Stimulated activated CD4-positive, alpha-beta T cell treated with anti-CD3 and anti-CD28 coated beads, Interleukin-2, amount 100 ng/mL, for 48 hours (primary cell): ENCODE data around the gene SMAD3.

ENCODE experiments used
- DNase-seq, 2 donors: peaks; one replicate each; pipeline ENCODE4 v3.0.0-alpha.2; 2020

Gene SMAD3

DNA sequence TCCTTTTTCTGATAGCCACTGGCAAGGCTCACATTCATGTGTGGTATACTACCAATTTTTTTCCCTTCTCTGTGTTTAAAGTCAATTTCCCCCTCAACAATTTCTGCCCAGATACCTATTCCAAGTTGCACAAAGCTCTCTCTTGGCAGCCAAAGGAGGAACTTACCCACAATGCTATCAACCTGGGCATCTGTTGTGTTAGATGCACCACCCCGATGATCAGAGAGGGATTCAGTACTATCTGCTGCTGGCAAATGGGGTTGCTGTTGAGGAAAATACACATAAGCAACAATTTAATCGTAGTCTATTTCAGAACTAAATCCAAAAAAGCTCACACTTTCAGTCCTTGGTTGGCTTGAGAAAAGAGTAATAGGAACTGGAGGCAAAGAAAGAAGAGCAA is 143.0 kb downstream of the SMAD3 start:
- DNase-seq, result no peak

DNA sequence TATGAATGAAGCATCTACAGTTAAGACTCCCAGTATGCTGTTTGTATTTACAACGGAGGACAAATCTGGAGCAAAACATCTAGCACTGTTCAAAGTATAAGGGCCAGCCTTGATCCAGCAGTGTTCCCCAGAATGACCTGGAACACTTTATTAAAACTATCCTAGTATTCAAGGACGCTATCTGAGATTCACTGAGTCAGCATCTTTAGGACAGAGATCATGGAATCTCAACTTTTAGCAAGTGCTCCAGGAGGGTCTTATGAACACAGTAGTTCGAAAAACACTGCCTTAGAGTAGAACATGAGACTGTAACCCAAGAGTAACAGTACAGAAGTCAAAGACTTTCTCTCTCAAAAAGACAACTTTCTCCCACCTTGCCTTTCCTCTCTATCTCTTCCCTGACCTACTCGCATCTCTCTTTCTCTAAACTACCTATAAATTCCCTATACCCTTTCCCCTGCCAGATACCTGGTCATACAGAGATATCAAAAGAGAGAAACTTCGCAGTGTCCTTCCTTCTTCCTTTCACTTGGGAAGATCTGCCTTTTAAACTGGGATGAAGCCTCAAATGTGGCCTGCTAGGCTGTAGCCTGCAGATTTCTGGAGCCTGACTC is 145.3 kb downstream of the SMAD3 start:
- no peak for DNase-seq

- no peak for DNase-seq
Observed at GRCh38 chr15:67212684-67213367, 147.4 kb downstream of the SMAD3 start.

DNA sequence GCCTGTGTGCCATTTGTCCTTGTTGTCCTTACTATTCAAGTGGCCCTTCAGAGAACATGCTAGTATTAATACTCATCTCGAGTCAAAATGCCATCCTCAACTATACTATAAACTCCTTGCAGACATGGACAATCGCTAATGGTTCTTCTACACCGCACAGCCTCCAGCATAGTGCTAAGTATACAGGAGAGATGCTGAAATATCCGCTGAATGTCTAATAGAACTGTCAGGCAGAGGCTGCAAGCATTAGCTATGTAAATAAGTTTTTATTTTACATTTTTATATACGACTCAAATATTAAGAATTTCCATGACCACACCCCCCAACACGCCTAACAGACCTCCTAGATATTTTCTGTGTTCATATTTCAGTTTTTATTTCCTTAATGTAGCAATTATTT is 149.7 kb downstream of the SMAD3 start:
- DNase-seq, result no peak

DNA sequence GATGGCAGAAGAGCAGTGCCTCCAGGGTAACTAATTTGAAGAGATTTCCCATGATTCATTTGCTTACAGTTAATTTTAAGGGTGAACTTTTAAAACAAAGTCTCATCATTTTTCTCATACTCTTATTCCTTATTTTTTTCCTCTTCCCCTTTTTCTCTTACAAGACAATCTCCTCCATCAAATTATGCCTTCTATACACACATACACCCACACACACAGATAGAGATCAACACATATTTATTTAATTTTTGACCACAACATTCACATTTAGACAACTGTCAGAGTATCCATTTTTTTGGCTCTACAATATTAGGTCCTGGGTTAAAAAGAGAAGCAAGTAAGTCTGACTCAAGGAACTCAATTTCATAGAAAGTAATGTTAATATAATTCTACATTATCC is 151.5 kb downstream of the SMAD3 start:
- no peak for DNase-seq

DNA sequence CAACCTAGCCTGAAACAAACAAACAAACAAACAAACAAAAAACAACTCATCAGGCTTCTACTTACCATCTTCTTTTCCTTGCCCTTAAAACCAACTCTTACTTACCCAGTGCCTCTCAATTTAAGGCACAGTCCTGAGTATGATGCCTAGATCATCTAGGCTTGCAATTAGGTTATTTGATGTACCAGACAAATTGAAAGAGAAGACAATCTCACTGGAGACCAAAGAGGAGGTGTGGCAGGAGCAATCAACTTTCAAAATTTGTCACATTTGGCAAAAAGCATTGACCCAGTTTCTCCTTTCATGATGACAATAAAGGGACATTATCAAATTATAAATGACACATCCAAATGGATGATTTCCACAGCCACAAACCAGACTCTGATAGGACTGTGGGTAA is 153.0 kb downstream of the SMAD3 start:
- no peak for DNase-seq

GRCh38 chr15:67219288-67219687 is 153.9 kb downstream of the SMAD3 start:
- DNase-seq, result no peak

DNA sequence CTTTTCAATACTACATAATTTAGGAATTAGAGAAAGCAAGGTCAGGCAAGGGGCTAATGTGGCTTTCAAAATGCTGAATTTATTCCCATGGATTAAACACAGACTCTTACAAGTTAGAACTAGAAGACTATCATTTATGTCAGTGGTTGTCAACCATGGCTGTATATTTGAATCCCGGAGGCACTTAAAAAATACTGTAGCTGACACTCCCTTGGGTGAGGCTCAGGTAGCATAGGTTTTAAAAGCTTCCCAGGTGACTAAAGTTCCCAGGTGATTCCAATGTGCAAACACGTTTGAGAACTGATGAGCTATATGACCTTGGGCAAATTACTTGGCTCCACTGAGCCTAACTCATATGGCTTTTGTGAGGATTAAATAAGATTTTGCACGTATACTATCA is 159.5 kb downstream of the SMAD3 start:
- DNase-seq, result no peak

DNA sequence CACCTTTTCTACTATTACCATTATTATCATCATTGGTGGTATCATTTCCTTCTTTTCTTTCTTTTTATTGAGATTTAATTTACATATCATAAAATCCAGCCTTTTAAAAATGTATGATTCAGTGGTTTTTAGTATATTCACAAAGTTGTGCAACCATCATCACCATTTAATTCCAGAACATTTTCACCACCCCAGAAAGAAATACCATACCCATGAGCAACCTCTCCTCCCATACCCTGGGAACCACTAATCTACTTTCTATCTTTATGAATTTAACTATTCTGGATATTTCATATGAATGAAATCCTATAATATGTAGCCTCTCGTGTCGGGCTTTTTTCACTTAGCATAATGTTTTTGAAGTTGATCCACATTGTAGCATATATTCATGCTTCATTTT is 159.9 kb downstream of the SMAD3 start:
- no peak for DNase-seq

DNA sequence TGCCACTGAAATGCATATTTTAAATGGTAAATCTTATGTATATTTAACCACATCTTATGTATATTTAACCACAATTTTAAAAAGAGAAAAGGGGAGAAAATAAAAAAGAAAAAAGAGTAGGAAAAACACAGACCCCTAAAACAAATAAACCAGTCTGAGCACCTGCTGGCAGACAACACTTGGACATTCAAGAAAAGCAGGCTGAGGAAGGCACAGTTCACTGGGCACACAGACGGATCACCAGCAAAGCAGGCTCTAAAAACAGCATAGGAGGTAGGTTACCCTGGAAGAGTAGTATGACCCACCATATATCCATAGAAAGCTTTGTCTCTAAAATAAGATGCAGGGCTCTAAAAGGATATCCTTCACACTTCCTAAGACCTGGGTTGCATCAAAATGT is 162.0 kb downstream of the SMAD3 start:
- no peak for DNase-seq

DNA sequence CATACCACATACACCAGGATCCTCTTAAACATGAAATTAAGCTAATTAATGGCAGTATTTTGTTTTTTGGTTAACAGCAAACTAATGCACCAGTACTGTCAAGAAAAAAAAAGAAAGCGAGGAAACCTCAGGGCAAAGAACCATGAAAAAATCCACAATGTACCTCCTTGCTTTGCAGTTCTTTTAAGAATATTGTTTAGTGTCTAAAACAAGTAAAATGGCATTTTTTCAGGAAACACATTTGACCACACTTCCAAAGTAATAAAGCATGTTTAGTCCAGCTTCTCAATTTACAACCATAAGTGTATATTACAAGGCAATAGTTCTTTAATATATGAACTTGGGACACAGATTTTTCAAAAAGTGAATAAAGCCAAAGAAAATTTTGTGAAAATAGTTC is 162.4 kb downstream of the SMAD3 start:
- no peak for DNase-seq

GRCh38 chr15:67228286-67228685 is 162.9 kb downstream of the SMAD3 start:
- DNase-seq, result no peak

DNA sequence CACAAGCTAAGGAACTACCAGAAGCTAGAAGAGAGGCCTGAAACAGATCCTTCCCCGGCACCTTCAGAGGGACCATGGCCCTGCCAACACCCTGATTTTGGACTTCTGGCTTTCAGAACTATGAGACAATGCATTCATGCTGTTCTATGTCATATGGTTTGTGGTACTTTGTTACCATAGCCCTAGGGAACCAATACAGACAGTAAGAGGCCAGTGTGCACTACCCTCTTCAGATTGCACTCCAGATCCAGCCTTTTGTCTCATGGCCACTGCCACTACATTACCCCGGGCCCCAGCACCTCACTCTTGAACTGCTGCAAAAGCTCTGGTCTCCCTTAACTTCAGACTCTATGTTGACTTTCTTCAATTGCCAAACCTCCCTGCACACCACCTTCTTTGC is 165.1 kb downstream of the SMAD3 start:
- no peak for DNase-seq

DNA sequence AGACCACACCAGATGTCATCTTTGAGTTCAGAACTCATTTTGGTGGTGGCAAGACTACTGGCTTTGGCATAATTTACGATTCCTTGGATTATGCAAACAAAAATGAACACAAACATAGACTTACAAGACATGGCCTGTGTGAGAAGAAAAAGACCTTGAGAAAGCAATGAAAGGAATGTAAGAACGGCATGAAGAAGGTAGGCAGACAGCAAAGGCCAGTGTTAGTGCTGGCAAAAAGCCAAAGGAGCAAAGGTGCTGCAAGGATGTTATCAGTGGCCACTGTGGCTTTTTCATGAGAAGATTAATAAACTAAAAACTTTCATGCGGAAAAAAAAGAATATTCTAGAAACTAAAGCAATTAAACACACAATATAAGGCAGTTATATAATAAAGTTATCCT is 167.2 kb downstream of the SMAD3 start:
- no peak for DNase-seq

- DNase-seq, result no peak
Observed at GRCh38 chr15:67240235-67241131, 175.1 kb downstream of the SMAD3 start.

- DNase-seq, result peak in 1 of 2 donors; percentile 18
Observed at GRCh38 chr15:67241132-67241855, 175.9 kb downstream of the SMAD3 start.

GRCh38 chr15:67242708-67243111 is 177.3 kb downstream of the SMAD3 start:
- no peak for DNase-seq
